ENCODE results near the gene KRT77.
"Not testable (repeated sequence)": the region's sequence is repeated elsewhere in the genome, so short reads cannot be mapped to it uniquely, and the experiment has no call there.

KRT77 gene

GRCh38 chr12:52721838-52722470 lies 18.6 kb upstream of the KRT77 start:
- no peak for DNase-seq

- no peak for DNase-seq
Observed at GRCh38 chr12:52720365-52720886, 17.1 kb upstream of the KRT77 start.

DNA sequence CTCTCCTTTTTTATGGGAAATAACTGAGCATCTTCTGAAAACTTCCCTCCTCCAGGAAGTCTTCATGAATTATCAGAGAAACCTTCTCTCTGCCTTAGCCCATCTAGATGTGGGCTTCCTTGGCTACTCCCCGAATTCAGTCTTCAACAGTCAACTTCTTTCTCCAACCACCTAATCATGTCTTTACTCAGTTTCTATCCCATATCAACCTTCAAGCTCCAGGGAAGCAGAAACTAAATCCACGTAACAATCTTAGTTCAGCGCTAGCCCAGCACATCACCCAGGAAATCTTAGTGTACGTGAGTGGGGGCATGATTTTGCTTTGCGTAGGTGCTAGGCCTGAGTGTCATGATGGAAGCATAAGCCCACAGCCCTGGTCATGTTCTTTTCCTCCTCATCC lies 12.7 kb upstream of the KRT77 start:
- no peak for DNase-seq

- peak; percentile 11 for DNase-seq
Observed at GRCh38 chr12:52715416-52715815, 12.1 kb upstream of the KRT77 start.

DNA sequence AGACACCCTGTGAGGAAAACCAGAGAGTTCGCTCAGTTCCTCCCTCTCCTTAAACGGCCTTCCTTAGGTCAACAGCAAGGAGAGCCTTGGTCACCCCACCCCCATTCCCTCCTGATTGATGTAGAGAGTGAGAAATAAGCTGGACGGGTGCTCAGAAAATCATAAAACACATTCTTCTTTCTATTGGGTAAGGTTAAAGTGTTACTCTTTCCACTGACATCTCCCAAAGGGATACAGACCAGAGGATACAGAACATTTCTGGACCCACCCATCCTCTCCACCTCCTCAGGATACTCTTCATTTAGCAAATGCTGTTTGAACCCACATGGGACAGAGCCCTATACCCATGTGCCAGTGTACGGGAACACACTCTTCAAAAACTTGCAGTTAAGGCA lies 11.6 kb upstream of the KRT77 start:
- no peak for DNase-seq

DNA sequence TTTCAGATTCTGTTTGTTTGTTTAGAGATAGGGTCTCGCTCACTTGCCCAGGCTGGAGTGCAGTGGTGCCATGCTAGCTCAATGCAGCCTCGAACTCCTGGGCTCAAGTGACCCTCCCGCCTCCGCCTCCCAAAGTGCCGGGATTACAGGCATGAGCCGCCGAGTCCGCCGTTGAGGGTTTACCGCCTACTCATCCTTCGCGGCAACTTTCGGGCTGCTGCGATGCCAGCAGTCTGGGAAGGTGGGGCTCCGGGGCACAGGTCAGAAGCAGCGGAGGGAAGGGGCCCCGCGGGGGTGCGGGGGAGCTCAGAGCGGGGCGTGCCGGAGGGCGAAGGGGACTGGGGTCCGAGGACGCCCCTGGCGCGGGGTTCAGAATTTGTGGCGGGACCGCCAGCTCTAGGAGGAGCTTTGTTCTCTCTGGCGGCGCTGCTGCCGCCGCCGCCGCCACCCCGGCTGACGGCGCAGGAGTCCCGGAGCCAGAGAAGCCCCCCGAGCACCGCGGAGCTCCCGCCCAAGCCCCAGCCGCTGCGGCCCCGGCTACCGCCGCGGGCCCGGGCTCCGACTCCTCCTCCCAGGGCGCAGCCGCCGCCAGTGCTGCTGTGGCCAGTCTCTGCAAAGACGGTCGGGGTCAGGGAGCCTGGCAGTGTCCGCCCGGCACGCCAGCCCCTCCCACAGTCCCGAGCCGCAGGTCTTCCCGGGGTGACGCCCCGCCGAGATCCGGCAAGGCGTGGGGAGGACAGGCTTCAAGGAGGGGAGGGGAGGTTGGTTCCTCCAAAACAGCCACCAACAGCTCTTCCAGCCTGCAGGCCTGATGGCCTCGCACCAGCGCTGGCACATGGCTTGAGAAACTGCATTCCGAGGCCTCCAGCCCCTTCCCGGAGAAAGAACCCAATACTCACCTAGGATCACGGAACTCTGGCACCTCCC lies 10.9 kb upstream of the KRT77 start:
- peak; percentile 61 for DNase-seq

GRCh38 chr12:52712122-52712521 lies 8.8 kb upstream of the KRT77 start:
- not testable (repeated sequence) for DNase-seq

- no peak for DNase-seq
Observed at GRCh38 chr12:52710730-52711129, 7.4 kb upstream of the KRT77 start.

- no peak for DNase-seq
Observed at GRCh38 chr12:52708010-52708409, 4.7 kb upstream of the KRT77 start.

DNA sequence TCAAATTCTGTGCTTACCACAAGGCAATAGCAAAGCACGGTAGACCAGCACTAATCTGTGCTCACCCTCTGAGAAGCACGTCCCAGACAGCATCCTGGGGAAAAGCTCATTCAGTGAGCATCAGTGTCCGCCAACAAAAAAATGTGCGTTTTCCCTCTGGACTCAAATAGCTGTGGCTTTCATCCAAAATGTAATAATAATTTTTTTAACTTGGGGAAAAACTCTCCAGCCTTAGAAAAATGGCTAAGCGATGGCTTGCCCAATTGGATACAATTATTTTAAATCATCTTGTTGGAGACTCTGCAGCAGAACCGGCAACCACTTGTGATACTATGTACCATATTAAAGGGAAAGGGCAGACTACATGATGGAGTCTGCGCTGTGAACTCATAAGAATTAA lies 1.1 kb upstream of the KRT77 start:
- DNase-seq: no peak

DNA sequence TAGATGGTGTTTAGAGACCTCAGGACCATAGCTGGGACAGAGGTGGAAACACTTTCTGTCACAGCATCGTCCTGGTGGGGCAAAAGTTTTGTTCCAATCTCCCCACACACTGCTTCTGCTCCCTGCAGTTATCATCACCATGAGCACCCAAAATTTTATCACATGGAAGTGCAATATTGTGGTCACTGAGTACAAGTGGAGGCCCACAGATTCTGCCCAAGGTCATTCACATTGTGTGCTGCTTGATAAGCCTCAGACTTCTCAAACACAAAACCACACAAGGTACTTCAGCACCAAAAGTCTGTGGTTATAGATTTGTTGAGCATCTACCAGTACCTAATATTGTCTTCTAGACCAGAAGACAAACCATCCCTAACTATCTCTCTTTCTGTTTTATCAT lies 554 bp upstream of the KRT77 start:
- DNase-seq: no peak

DNA sequence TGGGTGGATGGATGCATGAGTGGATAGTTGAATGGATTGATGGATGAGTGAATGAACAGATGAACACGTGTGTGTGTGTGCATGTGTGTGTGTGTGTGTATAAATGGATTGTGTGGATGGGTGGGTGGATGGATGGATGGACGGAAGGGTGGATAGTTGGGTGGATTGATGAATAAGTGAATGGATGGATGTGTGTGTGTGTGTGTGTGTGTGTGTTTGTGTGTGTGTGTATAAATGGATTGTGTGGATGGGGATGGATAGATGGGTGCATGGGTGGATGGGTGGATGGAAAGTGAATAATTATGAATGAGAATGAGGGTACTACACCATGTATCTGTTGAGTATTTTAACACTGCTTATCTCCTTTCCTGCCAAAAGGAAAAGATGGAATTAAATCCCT lies 986 bp downstream of the KRT77 start:
- DNase-seq: no peak

- DNase-seq: no peak
Observed at GRCh38 chr12:52701281-52701680, 2.0 kb downstream of the KRT77 start.

- no peak for DNase-seq
Observed at GRCh38 chr12:52699960-52700359, 3.4 kb downstream of the KRT77 start.

GRCh38 chr12:52699373-52699772 lies 4.0 kb downstream of the KRT77 start:
- no peak for DNase-seq

DNA sequence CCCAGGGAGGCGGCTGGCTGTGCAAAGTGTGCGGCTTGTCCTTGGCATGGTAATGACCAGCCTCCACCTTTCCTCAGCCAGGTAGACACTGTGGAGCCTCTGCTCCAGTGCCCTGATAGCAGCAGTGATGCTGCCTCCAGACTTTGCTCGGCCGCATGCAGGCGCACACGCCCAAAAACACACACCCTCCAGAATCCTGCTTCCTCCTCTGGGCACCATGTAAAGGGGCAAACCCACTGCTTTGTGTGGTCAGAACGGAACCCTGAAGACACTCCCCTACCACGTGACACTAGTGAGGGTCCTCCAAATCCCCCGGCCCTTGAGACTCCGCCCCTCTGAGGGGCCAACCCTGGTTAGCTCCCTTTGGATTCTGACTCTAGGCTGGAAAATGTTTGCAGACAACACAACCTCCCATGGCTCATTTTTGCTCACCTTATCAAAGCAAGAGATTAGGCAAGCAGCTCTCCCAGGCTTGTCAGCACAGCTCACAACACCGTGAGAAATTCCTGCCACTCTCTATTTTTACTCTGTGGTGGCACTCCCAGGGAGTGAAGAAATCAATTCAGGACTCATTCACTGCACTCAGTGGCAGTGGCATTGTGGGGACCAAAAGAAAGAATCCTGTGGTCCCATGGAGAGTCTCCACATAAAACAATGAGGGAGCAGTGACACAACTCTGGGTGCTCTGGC lies 4.5 kb downstream of the KRT77 start:
- DNase-seq: no peak

DNA sequence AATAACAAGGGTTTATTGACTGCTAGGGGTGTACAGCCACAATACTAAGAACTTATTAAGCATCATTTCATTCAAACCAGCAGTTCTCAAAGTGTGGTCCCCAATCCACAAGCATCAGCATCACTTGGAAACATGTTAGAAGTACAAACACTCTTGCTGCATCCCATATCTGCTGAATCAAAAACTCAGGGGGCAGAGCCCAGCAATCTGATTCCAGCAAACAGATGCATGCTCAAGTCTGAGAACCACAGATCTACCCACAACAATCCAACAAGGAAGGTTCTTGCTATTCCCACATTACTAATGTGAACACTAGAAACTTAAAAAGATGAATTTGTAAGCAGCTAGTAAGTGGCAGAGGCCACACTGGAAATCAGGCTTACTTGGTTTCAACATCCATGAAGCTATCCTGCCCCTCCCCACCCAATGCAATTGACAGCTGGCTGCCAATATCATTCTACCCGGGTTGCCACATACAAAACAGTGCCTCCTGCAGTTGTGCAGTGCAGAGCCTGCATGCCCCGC lies 6.2 kb downstream of the KRT77 start:
- no peak for DNase-seq

DNA sequence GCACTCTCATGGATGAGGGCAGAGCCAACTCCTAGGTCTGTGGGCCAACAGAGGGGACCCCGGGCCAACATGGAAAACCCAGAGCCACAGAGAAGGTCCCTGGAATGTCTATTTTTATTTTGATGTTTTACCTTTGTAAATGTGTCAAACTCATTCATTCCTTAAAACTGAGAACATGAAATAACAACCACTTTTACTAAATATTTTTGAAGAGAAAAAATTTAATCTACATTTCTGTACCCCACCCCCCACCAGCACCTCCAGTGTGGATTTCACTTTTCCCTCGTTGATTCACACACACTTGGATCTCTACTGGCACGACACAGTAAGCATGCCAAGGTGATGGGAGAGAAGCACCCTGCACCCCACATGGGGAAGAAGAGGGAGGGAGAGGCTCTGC lies 6.7 kb downstream of the KRT77 start:
- no peak for DNase-seq

GRCh38 chr12:52695039-52695438 lies 8.3 kb downstream of the KRT77 start:
- no peak for DNase-seq

- no peak for DNase-seq
Observed at GRCh38 chr12:52694151-52694550, 9.2 kb downstream of the KRT77 start.

GRCh38 chr12:52693261-52693660 lies 10.1 kb downstream of the KRT77 start:
- DNase-seq: no peak

DNA sequence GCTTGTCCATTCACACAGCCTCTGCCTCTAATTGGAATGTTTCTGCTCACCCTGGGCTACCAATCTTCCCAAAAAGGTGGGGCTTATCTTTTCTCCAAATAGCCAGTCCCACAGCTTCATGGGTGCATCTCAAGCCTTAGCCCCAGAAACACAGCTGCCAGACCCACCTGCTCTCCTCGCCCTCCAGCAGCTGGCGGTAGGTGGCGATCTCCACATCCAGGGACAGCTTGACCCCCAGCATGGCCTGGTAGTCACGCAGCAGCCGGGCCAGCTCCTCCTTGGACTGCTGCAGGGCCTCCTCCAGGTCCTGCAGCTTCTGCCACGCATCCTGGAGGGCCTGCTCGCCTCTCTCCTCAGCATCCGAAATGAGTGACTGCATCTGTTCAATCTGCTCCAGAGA lies 11.1 kb downstream of the KRT77 start:
- no peak for DNase-seq

DNA sequence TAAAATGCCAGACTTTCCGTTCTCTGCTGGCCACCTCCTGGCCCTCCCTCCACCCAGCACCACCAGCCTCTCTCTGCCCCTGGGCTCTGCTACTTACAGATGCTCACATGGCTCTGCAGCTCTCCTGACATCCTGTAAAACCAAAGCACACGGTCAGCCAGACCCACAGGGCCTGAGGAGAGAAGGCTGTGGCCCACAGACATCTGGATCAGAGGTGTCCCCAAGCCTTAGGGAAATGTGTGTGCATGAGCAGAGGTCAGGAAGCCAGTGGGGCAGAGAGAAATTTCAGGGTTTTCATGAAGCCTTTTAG lies 11.5 kb downstream of the KRT77 start:
- no peak for DNase-seq

Data from stimulated activated CD4-positive, alpha-beta T cell treated with anti-CD3 and anti-CD28 coated beads, Interleukin-15, amount 100 ng/mL, for 24 hours (primary cell).